ENCODE measurements around the gene FPR3. TPM values are rescaled to one million over a fixed set of nuclear protein-coding genes. Genes with fewer than 3 reads are reported as not detected.

FPR3 gene
- total RNA-seq: 0.22 TPM
- under 1 TPM; 0.17 to 0.84 (median 0.31) TPM for polyA plus RNA-seq (ENCODE audit: insufficient read depth in 1 of 8, insufficient read length in 8 of 8, low replicate concordance in 1 of 8)
- long read RNA-seq, donor 1: 0 reads
- long read RNA-seq, donor 2, partial matches to known transcripts: 0 of 1 reads
- long read RNA-seq, donor 2, other reads (novel, unspliced or antisense): 0 of 1 reads
- long read RNA-seq, donor 3, partial matches to known transcripts: 0 of 1 reads
- long read RNA-seq, donor 3, other reads (novel, unspliced or antisense): 0 of 1 reads
- long read RNA-seq, donor 4, partial matches to known transcripts: 0 of 1 reads
- long read RNA-seq, donor 4, other reads (novel, unspliced or antisense): 0 of 1 reads
- long read RNA-seq, donor 5: 0 reads
- long read RNA-seq, donor 6: 0 reads
- long read RNA-seq, donor 7: 0 reads
- long read RNA-seq, donor 8: 0 reads
- long read RNA-seq, donor 9: 0 reads
- long read RNA-seq, donor 10: 0 reads
- long read RNA-seq, donor 11: 0 reads

GRCh38 chr19:51794885-51795490, at the start of gene FPR3:
FPR3 (plus strand) TSS chr19:51795157; CDS start chr19:51823749, 28,592 bp downstream.
- Histone ChIP-seq H3K27ac (ENCODE audit: low read length) (no peak within 1 kb of the TSS), H3K9me3 (replicated peaks; ENCODE audit: control insufficient read depth, low read depth, low read length) (no peaks in the 10 kb centered on the region), H3K4me3 (ENCODE audit: low read length) (no peak within 1 kb of the TSS), H3K36me3 (ENCODE audit: control insufficient read depth, insufficient read depth, low read length) (no peaks in the 10 kb centered on the region), H3K27me3 (ENCODE audit: control insufficient read depth, insufficient read depth, low read length) (no peaks in the 10 kb centered on the region), H3K4me1 (ENCODE audit: control insufficient read depth, insufficient read depth, low read length) (peaks cover 8% of the 10 kb centered on the region)
- no CpG with 5 or more reads among the region's 2 CpGs for WGBS (ENCODE audit: insufficient coverage)
- DNase-seq: no peak

- no peaks in the 10 kb centered on the region for H3K9me3 ChIP-seq (replicated peaks; ENCODE audit: control insufficient read depth, low read depth, low read length)
- H3K27me3 ChIP-seq (ENCODE audit: control insufficient read depth, insufficient read depth, low read length): no peaks in the 10 kb centered on the region
- 75% methylated on average over 5 of the region's 7 CpGs for WGBS (ENCODE audit: insufficient coverage)
- DNase-seq: no peak
- no peaks in the 10 kb centered on the region for H3K4me1 ChIP-seq (ENCODE audit: control insufficient read depth, insufficient read depth, low read length)
- H3K36me3 ChIP-seq (ENCODE audit: control insufficient read depth, insufficient read depth, low read length): no peaks in the 10 kb centered on the region
- no peak overlapping the region for H3K4me3 ChIP-seq (ENCODE audit: low read length)
- no peak overlapping the region for H3K27ac ChIP-seq (ENCODE audit: low read length)
Measured at GRCh38 chr19:51746731-51747130, 48.2 kb upstream of the FPR3 start.

GRCh38 chr19:51749979-51750378, 45.0 kb upstream of the FPR3 start:
- no peak for DNase-seq
- no peak overlapping the region for H3K4me3 ChIP-seq (ENCODE audit: low read length)
- no peaks in the 10 kb centered on the region for H3K36me3 ChIP-seq (ENCODE audit: control insufficient read depth, insufficient read depth, low read length)
- no peaks in the 10 kb centered on the region for H3K9me3 ChIP-seq (replicated peaks; ENCODE audit: control insufficient read depth, low read depth, low read length)
- H3K27me3 ChIP-seq (ENCODE audit: control insufficient read depth, insufficient read depth, low read length): no peaks in the 10 kb centered on the region
- no peak overlapping the region for H3K27ac ChIP-seq (ENCODE audit: low read length)
- no peaks in the 10 kb centered on the region for H3K4me1 ChIP-seq (ENCODE audit: control insufficient read depth, insufficient read depth, low read length)
- WGBS (ENCODE audit: insufficient coverage): 71% methylated on average over 1 of the region's 4 CpGs

DNA sequence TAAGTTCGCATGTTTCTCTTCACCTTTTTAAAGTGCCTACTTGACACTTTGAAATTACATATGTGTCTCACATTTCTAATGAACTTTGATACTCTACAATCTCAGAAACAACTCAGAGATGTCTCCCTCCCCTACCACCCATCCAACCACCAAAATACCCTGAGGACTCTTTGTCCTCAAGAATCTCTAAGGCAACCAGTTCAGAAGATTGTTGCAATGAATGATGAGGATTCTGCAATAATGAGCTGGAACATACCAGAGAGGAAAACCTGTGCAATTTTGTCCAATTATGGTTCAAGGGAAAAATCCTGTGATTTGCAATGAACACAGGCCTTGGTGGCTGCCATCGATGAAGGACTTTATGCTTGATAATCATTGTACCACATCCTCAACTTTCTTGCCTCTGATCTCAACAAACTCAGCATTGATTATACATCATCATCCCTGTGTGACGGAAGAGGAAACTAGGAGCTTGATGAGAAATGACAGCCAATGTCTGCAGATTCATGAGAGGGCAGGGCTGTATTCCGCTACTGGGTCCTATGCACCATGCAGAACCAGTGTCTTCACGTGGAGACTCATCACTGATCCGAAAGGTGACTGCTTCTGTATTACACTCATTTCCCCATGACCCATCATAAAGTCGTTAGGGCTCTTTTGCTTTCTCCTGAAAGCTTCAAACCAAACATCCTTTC, 44.4 kb upstream of the FPR3 start:
- H3K36me3 ChIP-seq (ENCODE audit: control insufficient read depth, insufficient read depth, low read length): no peaks in the 10 kb centered on the region
- no peak overlapping the region for H3K27ac ChIP-seq (ENCODE audit: low read length)
- 74% methylated on average over 6 of the region's 7 CpGs for WGBS (ENCODE audit: insufficient coverage)
- no peaks in the 10 kb centered on the region for H3K9me3 ChIP-seq (replicated peaks; ENCODE audit: control insufficient read depth, low read depth, low read length)
- peak overlapping the region; percentile 10 for H3K4me3 ChIP-seq (ENCODE audit: low read length)
- no peaks in the 10 kb centered on the region for H3K27me3 ChIP-seq (ENCODE audit: control insufficient read depth, insufficient read depth, low read length)
- no peaks in the 10 kb centered on the region for H3K4me1 ChIP-seq (ENCODE audit: control insufficient read depth, insufficient read depth, low read length)
- no peak for DNase-seq

GRCh38 chr19:51751655-51752054, 43.3 kb upstream of the FPR3 start, which contains the start of gene FPR1:
FPR1 (minus strand) TSS chr19:51751878; CDS start chr19:51746994, 4,884 bp downstream.
- Histone ChIP-seq H3K4me3 (ENCODE audit: low read length) (peak within 1 kb of the TSS; percentile 10), H3K9me3 (replicated peaks; ENCODE audit: control insufficient read depth, low read depth, low read length) (no peaks in the 10 kb centered on the region), H3K27me3 (ENCODE audit: control insufficient read depth, insufficient read depth, low read length) (no peaks in the 10 kb centered on the region), H3K4me1 (ENCODE audit: control insufficient read depth, insufficient read depth, low read length) (no peaks in the 10 kb centered on the region), H3K36me3 (ENCODE audit: control insufficient read depth, insufficient read depth, low read length) (no peaks in the 10 kb centered on the region), H3K27ac (ENCODE audit: low read length) (no peak within 1 kb of the TSS)
- WGBS (ENCODE audit: insufficient coverage): no CpG with 5 or more reads among the region's 2 CpGs
- DNase-seq: peak; percentile 54

DNA sequence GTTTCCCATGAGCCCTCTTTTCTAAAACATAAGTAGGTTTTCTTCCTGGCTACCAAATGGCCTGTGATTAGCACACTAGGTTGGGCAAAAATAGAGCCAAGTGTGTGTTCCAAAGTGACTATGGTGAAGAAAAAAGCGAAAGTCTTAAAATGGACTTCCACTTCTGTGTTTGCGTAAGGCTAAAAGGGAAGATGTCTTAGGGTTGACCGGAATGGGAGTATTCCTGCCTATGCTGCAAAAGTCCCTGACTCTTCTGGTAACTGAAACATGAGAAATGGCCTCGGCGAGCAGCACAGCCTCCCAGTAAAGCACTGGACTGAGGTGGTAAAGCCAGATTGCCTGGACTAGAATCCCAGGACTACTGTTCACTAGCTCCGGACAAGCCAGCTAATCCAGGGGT, 40.8 kb upstream of the FPR3 start:
- Histone ChIP-seq H3K36me3 (ENCODE audit: control insufficient read depth, insufficient read depth, low read length) (no peaks in the 10 kb centered on the region), H3K27me3 (ENCODE audit: control insufficient read depth, insufficient read depth, low read length) (no peaks in the 10 kb centered on the region), H3K4me1 (ENCODE audit: control insufficient read depth, insufficient read depth, low read length) (no peaks in the 10 kb centered on the region), H3K4me3 (ENCODE audit: low read length) (no peak overlapping the region), H3K9me3 (replicated peaks; ENCODE audit: control insufficient read depth, low read depth, low read length) (no peaks in the 10 kb centered on the region), H3K27ac (ENCODE audit: low read length) (peak overlapping the region; percentile 20)
- WGBS (ENCODE audit: insufficient coverage): 82% methylated on average over 6 of the region's 6 CpGs
- peak; percentile 57 for DNase-seq

DNA sequence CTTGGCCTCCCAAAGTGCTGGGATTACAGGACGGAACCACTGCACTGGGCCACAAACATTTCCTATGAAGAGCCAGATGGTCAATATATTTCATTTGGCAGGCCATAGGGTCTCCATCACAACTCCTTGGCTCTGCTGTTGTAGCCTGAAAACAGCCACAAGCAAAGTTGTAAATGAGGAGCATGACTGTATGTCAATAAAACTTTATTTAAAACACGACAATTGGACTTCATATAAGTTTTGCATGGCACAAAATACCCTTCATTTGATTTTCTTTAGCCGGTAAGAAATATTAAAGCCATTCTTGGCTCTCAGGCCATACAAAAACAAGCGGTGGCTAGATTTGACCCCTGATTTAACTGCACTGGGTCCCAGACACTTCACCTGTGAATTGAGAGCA, 40.2 kb upstream of the FPR3 start:
- Histone ChIP-seq H3K27ac (ENCODE audit: low read length) (no peak overlapping the region), H3K4me1 (ENCODE audit: control insufficient read depth, insufficient read depth, low read length) (no peaks in the 10 kb centered on the region), H3K36me3 (ENCODE audit: control insufficient read depth, insufficient read depth, low read length) (no peaks in the 10 kb centered on the region), H3K4me3 (ENCODE audit: low read length) (no peak overlapping the region), H3K9me3 (replicated peaks; ENCODE audit: control insufficient read depth, low read depth, low read length) (no peaks in the 10 kb centered on the region), H3K27me3 (ENCODE audit: control insufficient read depth, insufficient read depth, low read length) (no peaks in the 10 kb centered on the region)
- 54% methylated on average over 3 of the region's 4 CpGs for WGBS (ENCODE audit: insufficient coverage)
- no peak for DNase-seq

DNA sequence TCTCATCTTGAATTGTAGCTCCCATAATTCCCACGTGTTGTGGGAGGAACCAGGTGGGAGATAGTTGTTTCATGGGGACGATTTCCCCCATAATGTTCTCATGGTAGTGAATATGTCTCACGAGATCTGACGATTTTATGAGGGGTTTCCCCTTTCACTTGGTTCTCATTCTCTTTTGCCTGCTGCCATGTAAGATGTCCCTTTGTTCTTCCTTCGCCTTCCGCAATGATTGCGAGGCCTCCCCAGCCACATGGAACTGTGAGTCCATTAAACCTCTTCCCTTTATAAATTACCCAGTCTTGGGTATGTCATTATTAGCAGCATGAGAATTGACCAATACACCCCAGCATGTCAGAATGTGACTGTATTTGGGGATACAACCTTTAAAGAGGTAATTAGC, 39.4 kb upstream of the FPR3 start:
- no peaks in the 10 kb centered on the region for H3K4me1 ChIP-seq (ENCODE audit: control insufficient read depth, insufficient read depth, low read length)
- H3K27me3 ChIP-seq (ENCODE audit: control insufficient read depth, insufficient read depth, low read length): no peaks in the 10 kb centered on the region
- H3K4me3 ChIP-seq (ENCODE audit: low read length): no peak overlapping the region
- DNase-seq: no peak
- H3K27ac ChIP-seq (ENCODE audit: low read length): no peak overlapping the region
- H3K36me3 ChIP-seq (ENCODE audit: control insufficient read depth, insufficient read depth, low read length): no peaks in the 10 kb centered on the region
- no peaks in the 10 kb centered on the region for H3K9me3 ChIP-seq (replicated peaks; ENCODE audit: control insufficient read depth, low read depth, low read length)
- 100% methylated on average over 3 of the region's 7 CpGs for WGBS (ENCODE audit: insufficient coverage)

GRCh38 chr19:51760697-51761356, 34.1 kb upstream of the FPR3 start, which contains the start of gene FPR2:
FPR2 (plus strand) TSS chr19:51761180; CDS start chr19:51768659, 7,479 bp downstream.
- WGBS (ENCODE audit: insufficient coverage): 71% methylated on average over 2 of the region's 8 CpGs
- Histone ChIP-seq H3K4me3 (ENCODE audit: low read length) (no peak within 1 kb of the TSS), H3K27me3 (ENCODE audit: control insufficient read depth, insufficient read depth, low read length) (no peaks in the 10 kb centered on the region), H3K27ac (ENCODE audit: low read length) (no peak within 1 kb of the TSS), H3K9me3 (replicated peaks; ENCODE audit: control insufficient read depth, low read depth, low read length) (no peaks in the 10 kb centered on the region), H3K4me1 (ENCODE audit: control insufficient read depth, insufficient read depth, low read length) (no peaks in the 10 kb centered on the region), H3K36me3 (ENCODE audit: control insufficient read depth, insufficient read depth, low read length) (no peaks in the 10 kb centered on the region)
- DNase-seq: no peak
